GM10847 (cell line): Measurements from ENCODE around the gene NCAM1.

ENCODE experiments used
- POLR2A ChIP-seq: IDR thresholded peaks from 2 replicates; pipeline ENCODE4 v1.6.1; 2011; ENCODE audit not compliant: insufficient read length; ENCODE audit errors: extremely low read depth

Gene NCAM1

DNA sequence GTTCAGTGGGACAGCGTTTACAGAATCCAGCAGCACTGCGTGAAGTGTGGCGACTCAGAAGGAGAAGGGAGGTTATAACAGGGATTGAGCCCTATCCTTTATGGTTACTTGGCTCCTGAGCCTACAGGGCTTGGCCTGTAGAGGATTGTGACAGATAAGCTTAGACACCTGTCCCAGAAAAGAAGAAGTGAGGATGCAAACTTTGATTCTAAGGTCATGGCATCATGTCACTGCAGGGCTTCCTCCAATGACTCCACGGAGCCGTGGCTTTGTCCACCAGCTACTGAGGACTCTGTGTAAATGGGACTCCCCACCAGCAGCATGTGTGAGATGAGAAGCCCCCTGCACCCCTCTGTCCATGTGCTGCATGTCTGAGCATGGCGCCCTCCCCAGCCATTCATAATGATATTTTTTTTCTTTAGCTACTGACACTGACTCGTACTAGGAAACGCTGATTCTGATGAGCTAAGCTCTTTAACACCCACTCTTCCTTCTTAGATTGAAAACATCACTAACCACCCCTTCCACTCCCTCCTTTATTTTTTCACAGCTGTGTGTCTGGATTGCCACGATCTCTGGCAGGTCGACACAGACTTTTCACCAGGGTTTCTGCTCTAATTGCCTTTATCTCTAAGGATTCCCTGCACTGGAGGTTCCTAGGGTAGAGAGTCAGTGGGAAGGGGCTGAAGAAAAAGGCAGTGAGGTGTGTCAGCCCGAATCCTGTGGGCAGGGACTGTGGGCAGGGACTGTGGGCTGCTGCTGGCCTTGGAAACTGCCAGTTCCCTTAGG lies 287.7 kb downstream of the NCAM1 start:
- no peak for TF ChIP-seq POLR2A

DNA sequence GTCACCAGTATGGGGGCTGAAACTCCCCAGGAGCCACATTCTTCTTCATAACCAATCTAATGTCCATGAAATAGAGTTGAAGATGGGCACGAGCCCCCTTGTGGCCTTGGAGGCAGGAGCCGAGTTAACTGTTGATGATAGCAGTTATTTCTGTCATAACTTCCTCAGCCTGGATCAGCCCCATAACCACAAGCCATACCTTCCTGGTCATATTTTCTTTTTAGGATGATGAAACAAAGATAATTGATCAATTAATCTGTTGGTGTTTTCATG lies 288.2 kb downstream of the NCAM1 start:
- no peak for TF ChIP-seq POLR2A

DNA sequence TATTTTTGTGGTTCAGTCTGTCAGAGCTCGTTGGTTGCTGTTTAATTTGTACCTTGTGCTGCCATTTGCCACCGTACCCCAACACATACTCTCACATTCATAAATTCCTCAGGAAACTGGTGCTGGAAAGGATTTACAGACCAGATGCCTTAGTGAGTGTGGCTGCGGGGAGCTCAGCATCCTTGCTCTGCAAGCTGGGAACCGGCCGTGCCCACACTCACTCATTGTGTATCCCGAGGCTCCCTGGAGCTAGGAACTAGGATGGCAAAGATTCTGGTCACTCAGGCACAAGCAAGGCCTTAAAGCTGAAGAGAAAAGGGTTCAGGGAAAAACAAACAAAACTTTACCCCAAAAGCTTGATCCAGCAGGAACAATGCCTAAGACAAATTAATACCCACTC lies 288.6 kb downstream of the NCAM1 start:
- TF ChIP-seq POLR2A, result no peak

DNA sequence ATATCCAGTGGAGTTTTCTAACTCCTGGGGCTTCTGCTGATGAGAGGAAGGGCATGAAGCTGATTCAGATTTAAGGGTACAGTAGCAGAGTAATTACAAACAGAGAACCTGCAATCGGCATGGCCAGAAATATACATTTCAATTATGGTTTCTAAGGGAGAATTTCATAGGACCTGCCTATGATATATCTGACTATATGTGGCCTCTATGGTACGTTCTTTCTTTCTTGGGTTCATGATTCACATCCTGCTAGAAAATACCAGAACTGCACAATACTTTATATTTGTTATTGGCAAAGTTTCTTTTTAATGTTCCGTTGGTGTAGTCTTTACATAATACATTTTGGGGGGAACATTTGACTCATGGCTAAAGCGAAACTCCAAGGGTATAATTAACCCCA lies 290.1 kb downstream of the NCAM1 start:
- no peak for TF ChIP-seq POLR2A

DNA sequence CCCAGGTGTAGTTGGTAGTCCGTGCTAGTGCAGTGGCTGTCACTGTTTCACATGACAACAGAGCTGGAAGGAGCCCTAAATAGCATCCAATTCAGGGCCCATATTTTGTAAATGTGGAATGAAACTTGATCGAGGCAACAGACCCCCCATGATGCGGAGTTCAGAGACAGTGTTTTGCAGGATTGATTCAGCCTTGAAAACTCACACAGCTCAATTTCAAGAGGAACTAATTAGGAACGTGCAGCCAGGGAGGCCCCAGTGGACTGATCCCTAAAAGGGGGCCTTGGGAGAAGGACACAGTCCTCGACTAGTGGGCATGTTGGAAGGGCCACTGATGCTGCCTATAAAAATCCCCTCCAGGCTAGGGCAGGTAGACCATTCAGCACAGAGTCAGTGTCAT lies 292.2 kb downstream of the NCAM1 start:
- no peak for TF ChIP-seq POLR2A

DNA sequence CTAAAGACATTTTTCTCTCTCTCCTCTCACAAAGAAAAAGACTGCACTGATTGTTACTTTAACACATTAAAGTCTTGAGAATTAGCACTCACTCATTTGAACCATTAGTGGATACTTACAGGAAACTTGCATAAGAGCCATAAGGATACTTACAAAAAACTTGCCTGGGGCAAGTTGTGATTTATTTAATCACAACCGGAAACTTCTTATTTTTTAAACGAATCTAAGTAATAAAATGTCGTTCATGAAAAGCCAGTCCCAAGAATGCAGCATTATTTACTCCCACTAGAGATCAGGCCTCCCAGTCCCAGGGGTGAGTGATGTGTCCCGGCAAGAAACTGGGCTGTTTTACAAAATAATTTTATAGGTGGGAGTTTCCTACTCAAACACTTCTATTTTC lies 293.9 kb downstream of the NCAM1 start:
- TF ChIP-seq POLR2A, result no peak

DNA sequence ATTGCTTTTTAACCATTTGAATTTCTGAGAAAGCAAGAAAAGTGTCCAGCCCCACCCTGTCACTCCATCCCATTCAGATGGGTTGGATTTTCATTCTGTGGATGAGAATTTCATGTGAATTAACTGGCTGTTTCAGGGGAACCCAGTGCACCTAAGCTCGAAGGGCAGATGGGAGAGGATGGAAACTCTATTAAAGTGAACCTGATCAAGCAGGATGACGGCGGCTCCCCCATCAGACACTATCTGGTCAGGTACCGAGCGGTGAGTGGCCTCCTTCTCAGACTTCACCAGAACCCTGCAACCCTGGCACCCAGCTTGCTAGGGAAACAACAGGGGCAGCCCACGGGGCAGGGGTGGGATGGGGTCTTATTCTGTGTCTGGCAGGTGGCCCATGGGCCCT lies 294.5 kb downstream of the NCAM1 start:
- TF ChIP-seq POLR2A, result no peak

DNA sequence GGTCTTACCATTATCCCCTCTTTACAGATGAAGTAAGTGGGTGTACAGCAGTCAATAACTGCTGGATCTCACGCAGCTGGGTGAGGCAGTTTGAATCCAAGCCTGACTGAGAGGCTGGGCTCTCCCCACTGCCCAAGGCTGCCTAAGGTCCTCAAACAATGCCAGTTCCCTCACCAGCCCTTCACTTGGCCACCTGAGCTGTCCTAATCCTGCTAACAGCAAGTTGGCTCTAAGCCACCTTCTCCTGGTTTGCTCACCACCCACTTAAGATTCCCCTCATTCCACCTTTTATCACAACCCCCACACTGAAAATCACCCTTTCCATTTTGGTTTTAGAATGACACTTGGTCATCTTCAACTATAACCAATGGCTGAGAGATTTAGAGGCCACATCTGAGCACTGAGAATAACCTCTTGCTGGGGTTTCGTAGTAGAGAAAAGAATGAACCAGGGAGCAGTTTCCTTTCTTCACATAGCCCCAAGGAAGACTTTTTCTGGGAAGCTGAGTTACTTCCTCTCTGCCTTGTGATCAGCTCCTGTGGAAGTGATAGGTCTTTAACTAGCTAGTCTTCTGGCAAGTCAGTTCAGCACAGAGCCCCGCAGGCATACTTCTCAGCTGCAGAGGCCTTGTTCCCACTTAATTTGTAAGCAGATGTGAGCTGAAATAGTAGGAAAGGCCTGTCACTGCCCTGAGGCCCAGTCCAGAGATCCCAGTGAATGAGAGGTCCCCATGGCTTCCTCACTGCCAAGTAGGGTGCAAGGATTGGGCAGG lies 295.4 kb downstream of the NCAM1 start:
- TF ChIP-seq POLR2A, result no peak

DNA sequence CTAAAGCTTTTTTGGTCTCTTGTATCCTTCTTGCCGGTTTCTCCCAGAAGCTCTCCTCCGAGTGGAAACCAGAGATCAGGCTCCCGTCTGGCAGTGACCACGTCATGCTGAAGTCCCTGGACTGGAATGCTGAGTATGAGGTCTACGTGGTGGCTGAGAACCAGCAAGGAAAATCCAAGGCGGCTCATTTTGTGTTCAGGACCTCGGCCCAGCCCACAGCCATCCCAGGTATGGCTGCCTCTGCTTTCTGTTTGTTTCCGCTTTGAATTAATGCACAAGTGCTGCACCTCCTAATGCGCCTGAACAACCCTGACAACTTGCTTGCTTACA lies 298.8 kb downstream of the NCAM1 start:
- no peak for TF ChIP-seq POLR2A

DNA sequence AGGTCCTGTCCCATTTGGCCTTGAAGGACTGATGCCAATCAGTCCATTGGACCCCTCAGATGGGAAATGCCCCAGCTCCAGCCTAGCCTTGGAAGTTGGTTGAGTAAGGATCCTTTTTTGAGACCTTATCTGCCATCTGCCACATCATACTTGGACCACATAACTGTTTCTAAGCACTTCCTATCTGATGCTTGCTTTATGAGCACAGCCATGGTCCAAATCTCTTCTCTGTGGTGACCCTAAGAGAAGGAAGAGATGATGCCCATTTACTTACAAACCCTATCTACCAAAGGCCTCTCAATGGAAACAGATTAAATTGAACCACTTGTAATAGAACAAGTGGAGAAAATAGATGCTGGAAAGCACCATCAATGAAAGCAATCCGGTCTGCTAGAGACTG lies 299.3 kb downstream of the NCAM1 start:
- TF ChIP-seq POLR2A, result no peak

DNA sequence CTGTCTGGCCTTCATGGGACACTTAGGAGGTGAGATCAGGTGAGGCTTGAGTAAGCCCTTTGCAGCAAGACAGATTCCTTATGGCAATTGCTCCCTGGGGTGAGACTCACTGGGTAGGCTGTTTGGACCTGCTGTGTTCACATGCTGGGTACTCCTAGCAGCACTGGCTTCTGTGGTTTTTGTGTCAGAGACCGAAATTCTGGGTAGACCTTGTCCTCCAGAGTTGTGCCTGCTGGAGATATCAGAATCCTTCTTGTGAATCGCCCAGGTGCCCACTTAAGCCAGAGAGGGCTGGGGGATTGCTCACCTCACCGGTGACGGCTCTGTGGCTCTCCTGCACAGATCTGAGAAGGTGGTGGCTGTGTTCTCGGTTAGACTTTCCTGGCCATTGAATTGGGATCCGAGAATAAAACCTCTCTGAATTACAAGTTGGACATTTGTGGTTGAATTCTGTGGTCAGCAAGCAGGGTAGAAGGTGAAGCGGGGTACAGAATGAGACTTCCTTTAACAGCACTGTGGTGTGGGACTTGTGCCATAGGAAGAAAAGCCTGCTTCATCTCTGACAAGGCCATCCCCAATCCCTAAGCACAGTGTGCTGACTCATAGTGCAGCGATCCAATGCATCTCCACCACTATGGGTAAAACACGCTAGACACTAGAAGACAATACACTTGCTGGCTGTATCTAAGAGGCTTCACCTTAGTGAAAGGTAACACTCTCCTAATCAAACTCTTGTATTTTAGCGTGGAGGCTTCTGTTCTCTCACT lies 300.7 kb downstream of the NCAM1 start:
- TF ChIP-seq POLR2A, result no peak

DNA sequence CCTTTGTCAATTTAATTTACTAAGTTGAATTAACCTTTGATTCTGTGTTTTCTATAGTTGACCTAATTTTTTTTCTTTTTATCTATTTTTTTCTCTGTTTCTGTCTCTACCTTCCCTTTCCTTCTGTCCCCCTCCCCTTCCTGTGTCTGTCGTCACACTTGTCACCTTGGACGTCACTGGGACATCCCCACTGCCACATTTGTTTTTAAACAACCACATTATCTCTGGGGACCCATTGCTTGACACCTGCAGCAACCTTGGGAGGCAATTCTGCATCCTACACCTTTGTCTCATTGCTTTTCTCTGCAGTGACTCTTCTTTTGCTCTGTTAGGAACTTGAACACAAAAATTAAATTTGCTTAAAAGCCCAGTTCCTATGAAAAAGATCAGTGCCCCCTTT lies 301.4 kb downstream of the NCAM1 start:
- TF ChIP-seq POLR2A, result no peak

DNA sequence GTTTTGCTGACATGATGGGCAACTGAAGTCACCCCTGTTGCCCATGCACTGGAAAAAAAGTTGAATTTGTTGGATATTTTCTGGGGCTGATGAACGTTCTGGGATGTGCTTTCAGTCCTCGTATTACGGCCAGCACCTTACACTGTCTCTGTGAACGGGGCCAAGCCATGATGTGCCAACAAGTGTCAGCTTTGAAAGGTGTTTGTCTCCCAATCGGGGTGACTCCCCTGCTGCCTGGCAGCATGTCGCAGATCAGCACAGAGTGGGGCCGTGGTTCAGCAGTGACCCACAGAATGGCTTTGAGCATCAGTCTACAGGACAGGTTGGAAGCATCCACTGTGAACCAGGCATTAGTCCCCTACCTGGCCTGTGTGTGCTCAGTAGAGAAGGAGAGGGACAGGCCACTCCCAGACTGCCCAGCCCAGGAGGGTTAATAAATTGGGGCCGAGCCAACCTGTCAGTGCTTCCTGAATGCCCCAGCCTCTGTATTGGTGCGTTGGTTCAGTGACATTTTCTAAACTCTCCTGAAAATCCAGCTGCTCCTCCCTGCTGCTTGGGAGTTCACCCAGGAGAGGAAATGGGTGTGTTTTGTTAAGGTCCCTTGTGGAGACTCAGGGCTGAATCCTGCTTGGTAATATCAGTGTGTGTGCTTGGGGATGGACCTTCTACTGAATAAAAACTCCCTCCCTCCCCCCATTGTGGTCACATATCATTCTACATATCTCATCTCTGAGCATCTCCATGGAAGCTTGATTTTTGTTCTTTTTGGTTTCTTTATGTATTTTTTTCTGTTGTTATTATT lies 302.4 kb downstream of the NCAM1 start:
- no peak for TF ChIP-seq POLR2A

DNA sequence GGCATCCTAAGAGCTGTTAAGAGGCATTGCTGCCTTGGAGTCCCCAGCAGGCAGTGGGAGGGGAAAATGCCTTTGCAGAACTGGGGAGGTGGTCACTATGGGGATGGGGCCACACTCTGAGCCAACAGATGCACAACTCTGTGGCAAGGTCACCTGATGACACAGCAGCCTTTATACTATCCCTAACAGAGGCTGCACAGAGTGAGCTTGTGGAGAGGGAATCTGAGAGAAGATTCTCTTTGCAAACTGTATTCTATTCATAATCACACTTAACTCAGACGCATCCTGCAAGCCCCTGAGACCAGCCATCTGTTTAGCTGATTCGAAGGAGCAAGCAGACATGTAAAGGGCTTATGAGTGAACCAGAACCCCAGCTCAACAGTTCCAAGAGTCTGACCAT lies 304.1 kb downstream of the NCAM1 start:
- TF ChIP-seq POLR2A, result no peak

DNA sequence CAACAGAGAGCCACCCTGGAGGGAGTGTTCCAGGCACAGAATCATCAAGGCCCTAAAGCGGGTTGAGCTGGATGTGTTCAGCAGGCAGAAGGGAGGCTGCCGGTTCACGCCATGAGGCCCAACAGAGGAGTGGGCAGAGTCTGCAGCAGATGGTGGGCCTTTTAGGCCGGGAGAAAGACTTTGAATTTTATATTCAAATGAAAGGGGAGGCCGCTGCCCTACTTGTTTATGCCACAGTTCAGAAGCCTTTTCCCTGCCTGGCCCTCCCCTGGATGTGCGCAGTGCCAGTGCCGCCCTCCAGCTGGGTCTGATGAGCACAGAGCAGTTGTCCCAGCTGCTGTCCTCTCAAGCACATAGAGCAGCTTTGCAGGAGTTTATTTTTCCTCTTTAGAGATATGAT lies 306.3 kb downstream of the NCAM1 start:
- TF ChIP-seq POLR2A, result no peak
